ENCODE results near the gene NCCRP1.

- TF ChIP-seq CTCF (IDR thresholded peaks at IDR 0.05; ENCODE audit: low read depth, low read length, poor library complexity, severe bottlenecking) (no peak), EZH2phosphoT487 (IDR thresholded peaks at IDR 0.05; ENCODE audit: borderline replicate concordance, low read length) (no peak)
Measured at GRCh38 chr19:39238209-39238608, 41.4 kb downstream of the NCCRP1 start.
